Activated CD8-positive, alpha-beta T cell treated with anti-CD3 and anti-CD28 coated beads for 36 hours (primary cell): ENCODE measurements around the gene CCL4. TPM values are rescaled to one million over a fixed set of nuclear protein-coding genes. Genes with fewer than 3 reads are reported as not detected.

Experiments
- ATAC-seq: fragments of 200-7000 bp; cut with Tn5 transposase; one replicate; pipeline ENCODE4 v1.10.0; 2021; ENCODE audit warnings: mild to moderate bottlenecking, moderate library complexity
- CTCF ChIA-PET: fragments of 350-600 bp; sonication (Branson Sonifier 250); formaldehyde crosslinking; loops from one replicate; lab custom pipeline; 2021; ENCODE audit warnings: antibody characterized with exemption; lab: Charles Lee
- POLR2A ChIA-PET: fragments of 350-600 bp; sonication (Branson Sonifier 250); formaldehyde crosslinking; loops from one replicate; lab custom pipeline; 2021; ENCODE audit warnings: antibody characterized with exemption; lab: Charles Lee
- DNase-seq: peaks from one replicate; pipeline ENCODE4 v3.0.0-alpha.2; 2020
- H3K27ac Mint-ChIP-seq: one replicate; pipeline ENCODE4 v1.8.0; 2021; ENCODE audit warnings: mild to moderate bottlenecking, mixed read lengths
- H3K27me3 Mint-ChIP-seq: one replicate; pipeline ENCODE4 v1.8.0; 2021; ENCODE audit warnings: mixed read lengths
- H3K36me3 Mint-ChIP-seq: one replicate; pipeline ENCODE4 v1.8.0; 2021; ENCODE audit warnings: low read depth, mixed read lengths
- H3K4me1 Mint-ChIP-seq: one replicate; pipeline ENCODE4 v1.8.0; 2021; ENCODE audit warnings: low read depth, mixed read lengths
- H3K4me3 Mint-ChIP-seq: one replicate; pipeline ENCODE4 v1.8.0; 2021; ENCODE audit warnings: mild to moderate bottlenecking, moderate library complexity, mixed read lengths
- H3K9me3 Mint-ChIP-seq: one replicate; pipeline ENCODE4 v1.8.0; 2021; ENCODE audit warnings: mixed read lengths
- CTCF ChIP-seq: fragments of 200-600 bp; IDR thresholded peaks from one replicate; pipeline ENCODE4 v1.8.0; 2022; ENCODE audit warnings: antibody characterized with exemption, mild to moderate bottlenecking
- intact Hi-C: fragments of 100-400 bp; cut with micrococcal nuclease; formaldehyde crosslinking; loops from one replicate; pipeline ENCODE4 v1.10.0; 2022
- total RNA-seq, 2 experiments: library from RNA; stranded (reverse); gene quantifications; one replicate each; pipeline ENCODE4 v1.2.3, GENCODE V29; 2021

CCL4 gene
- total RNA-seq, 2 experiments from 2014 or later = 287 to 290 TPM

GRCh38 chr17:36060816-36061215, 42.8 kb upstream of the CCL4 start:
- intact Hi-C loops = no loop called here
- ChIA-PET CTCF (no interaction called here), POLR2A (no interaction called here)
- no peak overlapping the region for H3K4me3 Mint-ChIP-seq
- peaks cover 6% of the 10 kb centered on the region for H3K27me3 Mint-ChIP-seq
- DNase-seq (no peak), ATAC-seq (no peak)
- H3K36me3 Mint-ChIP-seq = no peaks in the 10 kb centered on the region
- peaks cover 3% of the 10 kb centered on the region for H3K4me1 Mint-ChIP-seq
- H3K27ac Mint-ChIP-seq = no peak overlapping the region
- no peak for TF ChIP-seq CTCF
- no peaks in the 10 kb centered on the region for H3K9me3 Mint-ChIP-seq

- ATAC-seq = no peak
- ChIA-PET POLR2A (no interaction called here), CTCF (interaction anchor here (0.9 to 2.4 kb wide), 3 partner anchors 9 to 214 kb away, joined by 3 to 13 read pairs (median 4); no protein-coding TSS in a partner anchor)
- no peak for DNase-seq
- no peak for TF ChIP-seq CTCF
- Mint-ChIP-seq H3K4me3 (no peak within 1 kb of the TSS), H3K36me3 (no peaks in the 10 kb centered on the region), H3K27me3 (peaks cover 5% of the 10 kb centered on the region), H3K9me3 (no peaks in the 10 kb centered on the region), H3K27ac (no peak within 1 kb of the TSS), H3K4me1 (peaks cover 16% of the 10 kb centered on the region)
- intact Hi-C loops = no loop called here
These were observed 39.7 kb upstream of the CCL4 start, which contains the start of gene CCL18 for GRCh38 chr17:36063786-36064541. CCL18 (plus strand) TSS chr17:36064272; CDS start chr17:36064343, 71 bp downstream.

GRCh38 chr17:36066365-36066985, 37.2 kb upstream of the CCL4 start:
- no peak for TF ChIP-seq CTCF
- H3K4me1 Mint-ChIP-seq = peaks cover 30% of the 10 kb centered on the region
- ATAC-seq = peak; percentile 84
- no peak overlapping the region for H3K4me3 Mint-ChIP-seq
- H3K9me3 Mint-ChIP-seq = no peaks in the 10 kb centered on the region
- H3K27ac Mint-ChIP-seq = peak overlapping the region; percentile 84
- intact Hi-C loops = no loop called here
- ChIA-PET POLR2A (interaction anchor here (1.1 to 1.5 kb wide), 3 partner anchors 9 to 82 kb away, joined by 3 to 4 read pairs (median 4); partner anchors contain the start of gene CCL3), CTCF (interaction anchor here (0.5 to 1.7 kb wide), 6 partner anchors 12 to 1469 kb away, joined by 3 to 5 read pairs (median 4); partner anchors contain the start of gene CCL3)
- peak; percentile 61 for DNase-seq
- H3K27me3 Mint-ChIP-seq = peaks cover 6% of the 10 kb centered on the region
- H3K36me3 Mint-ChIP-seq = no peaks in the 10 kb centered on the region

- ChIA-PET POLR2A (no interaction called here), CTCF (interaction anchor here (1.1 to 10.2 kb wide), 5 partner anchors 9 to 99 kb away, joined by 3 to 85 read pairs (median 6); no protein-coding TSS in a partner anchor)
- intact Hi-C loops = no loop called here
- Mint-ChIP-seq H3K4me1 (peaks cover 48% of the 10 kb centered on the region), H3K4me3 (no peak overlapping the region), H3K36me3 (no peaks in the 10 kb centered on the region), H3K27me3 (peaks cover 4% of the 10 kb centered on the region), H3K9me3 (no peaks in the 10 kb centered on the region), H3K27ac (peak overlapping the region; percentile 72)
- ATAC-seq = no peak
- TF ChIP-seq CTCF = no peak
- peak; percentile 37 for DNase-seq
These were observed 35.1 kb upstream of the CCL4 start for GRCh38 chr17:36068524-36068923.
